ENCODE measurements around the gene RECK.
"Not testable (repeated sequence)": the region's sequence is repeated elsewhere in the genome, so short reads cannot be mapped to it uniquely, and the experiment has no call there.

The RECK gene

DNA sequence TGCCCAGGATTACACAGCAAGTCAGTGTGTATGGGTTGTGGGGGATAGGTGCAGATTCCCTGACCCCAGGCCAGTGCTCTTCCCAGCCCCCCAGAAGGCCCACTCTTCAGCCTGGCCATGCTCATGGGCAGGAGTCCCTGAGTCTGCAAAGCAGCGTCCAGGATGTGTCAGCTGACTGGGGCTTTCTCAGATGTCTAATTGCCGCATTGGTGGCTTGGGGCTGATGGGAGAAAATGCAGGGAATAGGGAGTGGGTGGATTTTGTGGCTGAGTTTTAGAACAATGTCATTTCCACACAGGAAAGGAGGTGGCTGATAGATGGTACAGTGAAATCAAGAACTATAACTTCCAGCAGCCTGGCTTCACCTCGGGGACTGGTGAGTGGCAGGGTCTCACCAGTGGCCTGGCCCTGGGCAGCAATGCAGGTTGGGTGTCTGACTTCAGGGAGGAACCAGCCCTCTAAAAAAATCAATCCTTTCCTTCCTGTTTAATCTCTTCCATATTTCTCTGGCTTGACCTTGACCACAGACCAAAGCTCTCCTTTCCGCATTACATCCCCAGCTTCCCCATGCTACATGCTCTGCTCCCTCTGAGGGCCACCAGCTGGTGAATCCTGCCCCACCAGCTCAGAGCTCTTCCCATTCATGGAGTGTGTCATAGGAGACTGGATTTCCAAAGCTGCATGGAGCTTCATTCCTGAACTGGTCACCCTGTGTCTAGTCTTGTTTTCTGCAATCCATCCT is 114.0 kb downstream of the RECK start:
- TF ChIP-seq ZNF274 (IDR thresholded peaks at IDR 0.05; ENCODE audit: low read depth, low read length), result no peak
- no peak overlapping the region for H3K4me3 ChIP-seq (ENCODE audit: low read length)

DNA sequence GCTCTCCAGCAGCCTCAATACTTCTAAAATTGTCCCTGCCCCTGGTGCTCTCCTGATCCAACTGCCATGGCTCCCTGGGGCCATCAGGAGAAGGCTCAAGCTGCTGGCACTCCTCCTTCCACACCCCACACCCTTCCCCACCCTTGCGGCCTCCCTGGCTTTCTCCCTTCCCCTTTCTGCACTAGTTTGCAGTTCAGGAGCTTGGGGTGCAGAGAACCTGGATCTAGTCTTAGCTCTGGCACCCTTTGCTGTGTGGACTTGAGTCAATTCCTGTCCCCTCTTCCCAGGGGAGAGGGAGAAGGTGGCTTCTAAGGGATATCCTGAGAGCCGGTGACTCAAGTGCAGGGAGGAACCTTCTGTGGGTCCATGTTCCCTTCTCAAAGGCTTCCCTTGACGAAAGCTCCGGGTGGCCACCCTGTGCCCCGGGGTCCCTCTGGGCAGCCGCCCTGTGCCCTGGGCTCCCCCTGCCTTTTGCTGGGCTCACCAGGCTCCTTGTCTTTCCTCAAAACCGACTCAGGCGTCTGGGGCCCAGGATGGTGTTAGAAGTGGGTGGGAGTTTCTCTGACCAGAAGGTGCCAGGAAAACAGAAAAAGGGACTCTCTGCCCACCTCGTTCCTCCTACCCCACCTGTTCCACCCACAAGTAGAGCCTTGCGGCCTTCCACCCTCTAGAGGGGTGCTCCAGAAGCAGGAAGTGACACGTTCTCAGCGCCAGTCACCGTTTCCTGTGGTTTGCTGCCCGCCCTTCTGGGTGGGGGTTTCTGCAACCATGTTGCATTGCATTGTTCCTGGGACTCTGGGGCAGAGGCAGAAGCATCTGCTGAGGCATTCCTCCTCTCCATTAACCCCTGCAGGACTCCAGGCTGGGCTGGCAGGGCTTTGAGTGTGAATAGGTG is 114.8 kb downstream of the RECK start:
- H3K4me3 ChIP-seq (ENCODE audit: low read length), result peak overlapping the region; percentile 12; the same call in 1 of the 2 replicates
- TF ChIP-seq ZNF274 (IDR thresholded peaks at IDR 0.05; ENCODE audit: low read depth, low read length), result no peak

DNA sequence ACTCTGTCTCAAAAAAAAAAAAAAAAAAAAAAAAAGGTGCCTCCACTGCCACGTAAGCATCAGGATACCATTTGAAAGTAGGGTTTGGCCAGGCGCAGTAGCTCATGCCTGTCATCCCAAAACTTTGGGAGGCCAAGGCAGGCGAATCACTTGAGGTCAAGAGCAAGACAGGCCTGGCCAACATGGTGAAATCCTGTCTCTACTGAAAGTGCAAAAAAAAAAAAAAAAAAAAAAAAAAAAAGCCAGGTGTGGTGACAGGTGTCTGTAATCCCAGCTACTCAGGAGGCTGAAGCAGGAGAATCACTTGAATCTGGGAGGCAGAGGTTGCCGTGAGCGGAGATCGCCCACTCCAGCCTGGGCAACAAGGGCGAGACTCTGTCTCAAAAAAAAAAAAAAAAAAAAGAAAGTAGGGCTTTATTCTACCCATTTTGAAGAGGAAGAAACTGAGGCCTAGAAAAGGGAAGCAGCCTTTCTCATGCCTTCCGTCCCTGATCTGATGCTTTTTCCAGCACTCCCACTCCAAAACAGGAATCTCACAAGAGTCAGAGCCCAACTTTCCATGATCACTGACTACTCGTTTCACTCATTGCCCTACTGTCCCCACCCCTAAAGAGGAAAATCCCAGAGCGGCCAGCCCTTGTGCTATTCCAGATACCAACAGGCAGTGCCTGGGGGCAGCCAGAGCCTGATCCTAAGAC is 116.2 kb downstream of the RECK start:
- TF ChIP-seq ZNF274 (IDR thresholded peaks at IDR 0.05; ENCODE audit: low read depth, low read length), result no peak
- no peak overlapping the region; the same call in 1 of the 2 replicates for H3K4me3 ChIP-seq (ENCODE audit: low read length)

DNA sequence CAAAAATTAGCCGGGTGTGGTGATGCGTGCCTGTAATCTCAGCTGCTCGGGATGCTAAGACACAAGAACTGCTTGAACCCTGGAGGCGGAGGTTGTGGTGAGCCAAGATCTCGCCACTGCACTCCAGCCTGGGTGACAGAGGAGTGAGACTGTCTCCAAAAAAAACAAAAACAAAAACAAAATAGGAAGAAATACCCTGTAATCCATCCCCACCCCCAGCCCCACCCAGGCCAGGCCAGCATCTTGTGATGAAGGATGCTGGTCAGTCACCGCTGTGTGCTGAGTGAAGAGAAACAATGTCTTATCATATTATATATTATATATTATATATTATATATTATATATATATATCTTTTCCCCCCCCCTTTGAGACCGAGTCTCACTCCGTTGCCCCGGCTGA is 117.0 kb downstream of the RECK start:
- no peak for TF ChIP-seq ZNF274 (IDR thresholded peaks at IDR 0.05; ENCODE audit: low read depth, low read length)

DNA sequence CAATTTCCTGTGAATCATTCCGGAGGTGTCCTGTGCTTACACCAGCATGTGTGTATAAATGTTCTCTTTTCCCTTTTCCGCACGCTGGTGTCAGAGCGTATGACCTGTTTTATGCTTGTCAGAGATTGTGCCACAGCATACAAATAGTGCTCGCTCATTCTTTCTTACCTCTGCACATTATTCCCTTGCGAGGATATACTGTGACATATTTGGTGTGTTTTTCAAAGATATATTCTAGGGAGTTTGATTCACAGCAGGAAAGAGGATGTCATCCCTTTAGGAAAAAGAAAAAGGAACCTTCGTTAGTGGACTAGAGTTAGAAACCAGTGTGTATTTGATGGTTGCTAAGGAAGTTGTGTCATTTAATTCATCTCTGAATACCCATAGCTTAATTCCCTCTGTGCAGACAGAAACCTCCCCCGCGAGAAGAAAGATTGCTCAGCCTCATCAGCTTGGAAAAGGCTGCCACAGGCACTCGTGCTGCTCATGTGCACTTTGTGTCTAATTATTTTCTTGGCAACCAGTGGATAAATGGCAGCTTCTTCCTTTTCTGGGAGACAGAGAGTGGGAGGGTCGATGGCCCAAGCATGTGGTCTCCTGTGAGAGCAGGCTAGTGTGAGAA is 117.7 kb downstream of the RECK start:
- no peak for TF ChIP-seq ZNF274 (IDR thresholded peaks at IDR 0.05; ENCODE audit: low read depth, low read length)
- no peak overlapping the region for H3K4me3 ChIP-seq (ENCODE audit: low read length)

More for the DNA sequence above, 117.0 kb downstream of the RECK start:
- H3K4me3 ChIP-seq (ENCODE audit: low read length), result no peak overlapping the region

DNA sequence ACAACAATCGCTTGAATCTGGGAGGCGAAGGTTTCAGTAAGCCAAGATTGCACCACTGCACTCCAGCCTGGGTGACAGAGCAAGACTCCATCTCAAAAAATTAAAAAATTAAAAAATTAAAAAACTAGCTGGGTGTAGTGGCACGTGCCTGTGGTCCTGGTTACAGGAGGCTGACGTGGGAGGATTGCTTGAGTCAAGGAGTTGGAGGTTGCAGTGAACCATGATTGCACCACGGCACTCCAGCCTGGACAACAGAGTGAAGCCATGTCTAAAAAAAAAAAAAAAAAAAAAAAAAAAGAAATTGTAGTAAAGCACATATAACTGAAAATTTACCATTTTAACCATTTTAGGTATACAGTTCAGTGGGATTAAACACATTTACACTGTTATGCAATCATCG is 119.4 kb downstream of the RECK start:
- H3K4me3 ChIP-seq (ENCODE audit: low read length), result no peak overlapping the region
- no peak for TF ChIP-seq ZNF274 (IDR thresholded peaks at IDR 0.05; ENCODE audit: low read depth, low read length)

DNA sequence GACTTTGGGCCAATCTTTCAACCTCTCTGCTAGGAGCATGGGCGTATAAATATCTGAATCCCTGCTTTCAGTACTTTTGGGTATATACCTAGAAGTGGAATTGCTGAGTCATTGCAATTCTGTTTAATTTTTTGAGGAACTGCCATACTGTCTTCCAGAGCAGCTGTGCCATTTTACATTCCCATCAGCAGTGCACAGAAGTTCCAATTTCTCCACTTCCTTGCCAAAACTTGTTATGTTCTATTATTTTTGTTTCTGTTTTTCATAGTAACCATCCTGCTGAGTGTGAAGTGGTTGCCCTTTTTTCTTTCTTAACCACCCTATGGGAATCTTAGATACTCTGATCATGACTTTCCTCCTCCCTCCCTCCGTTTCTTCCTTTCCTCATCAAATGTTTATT is 121.4 kb downstream of the RECK start:
- H3K4me3 ChIP-seq (ENCODE audit: low read length), result no peak overlapping the region
- no peak for TF ChIP-seq ZNF274 (IDR thresholded peaks at IDR 0.05; ENCODE audit: low read depth, low read length)

DNA sequence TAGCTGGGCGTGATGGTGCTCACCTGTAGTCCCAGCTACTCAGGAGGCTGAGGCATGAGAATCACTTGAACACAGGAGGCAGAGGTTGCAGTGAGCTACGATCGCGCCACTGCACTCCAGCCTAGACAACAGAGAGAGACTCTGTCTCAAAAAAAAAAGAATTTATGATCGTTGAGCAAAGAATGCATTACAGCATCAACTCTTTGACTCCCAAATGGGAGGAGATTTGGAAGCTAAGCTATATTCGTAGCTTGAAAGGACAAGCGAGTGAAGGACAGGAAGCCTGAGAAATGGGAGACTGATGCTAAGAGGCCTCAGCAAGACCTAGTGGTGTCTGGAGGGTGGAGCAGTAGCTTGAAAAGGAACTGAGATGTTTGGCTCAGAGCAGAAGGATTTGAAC is 122.2 kb downstream of the RECK start:
- TF ChIP-seq ZNF274 (IDR thresholded peaks at IDR 0.05; ENCODE audit: low read depth, low read length), result no peak

DNA sequence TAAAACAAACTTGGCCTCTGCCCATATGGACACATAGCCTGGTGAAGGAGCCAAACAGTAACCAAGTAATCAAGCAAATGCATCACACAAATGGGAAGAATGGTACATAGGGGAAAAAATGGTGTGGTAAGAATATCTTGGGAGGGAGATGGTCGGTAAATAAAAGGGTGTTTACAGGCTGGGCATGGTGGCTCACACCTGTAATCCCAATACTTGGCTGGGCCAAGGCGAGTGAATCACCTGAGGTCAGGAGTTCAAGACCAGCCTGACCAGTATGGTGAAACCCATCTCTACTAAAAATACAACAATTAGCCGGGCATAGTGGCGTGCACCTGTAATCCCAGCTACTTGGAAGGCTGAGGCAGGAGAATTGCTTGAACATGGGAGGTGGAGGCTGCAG is 122.8 kb downstream of the RECK start:
- H3K4me3 ChIP-seq (ENCODE audit: low read length), result not testable (repeated sequence)

More for the DNA sequence above, 122.2 kb downstream of the RECK start:
- no peak overlapping the region for H3K4me3 ChIP-seq (ENCODE audit: low read length)

DNA sequence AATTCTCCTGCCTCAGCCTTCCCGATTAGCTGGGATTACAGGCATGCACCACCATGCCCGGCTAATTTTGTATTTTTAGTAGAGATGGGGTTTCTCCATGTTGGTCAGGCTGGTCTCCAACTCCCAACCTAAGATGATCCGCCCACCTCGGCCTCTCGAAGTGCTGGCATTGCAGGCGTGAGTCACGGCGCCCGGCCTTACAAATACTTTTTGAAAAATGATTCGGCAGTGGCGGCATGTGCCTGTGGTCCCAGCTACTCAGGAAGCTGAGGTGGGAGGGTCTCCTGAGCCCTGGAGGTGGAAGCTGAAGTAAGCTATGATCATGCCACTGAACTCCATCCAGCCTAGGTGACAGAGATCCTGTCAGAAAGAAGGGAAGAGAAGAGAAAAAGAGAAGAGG is 123.4 kb downstream of the RECK start:
- not testable (repeated sequence) for H3K4me3 ChIP-seq (ENCODE audit: low read length)

DNA sequence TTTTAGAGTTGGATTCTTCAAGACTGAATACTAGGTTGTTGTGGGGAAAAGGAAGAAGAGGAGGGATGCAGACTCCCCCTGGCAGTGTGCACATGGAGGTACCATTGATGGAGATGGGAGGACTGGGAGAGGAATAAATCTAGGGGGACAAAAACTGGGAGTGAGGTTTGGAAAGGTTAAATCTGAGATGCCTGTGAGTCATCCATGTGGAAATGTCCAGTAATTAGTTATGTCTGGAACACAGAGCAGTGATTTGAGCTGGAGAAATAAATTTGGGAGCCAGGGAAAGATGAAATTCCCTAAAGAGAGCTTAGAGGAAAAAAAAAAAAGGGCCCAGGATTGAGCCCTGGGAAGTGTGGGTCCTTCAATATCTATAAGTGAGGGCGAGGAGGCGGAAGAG is 124.5 kb downstream of the RECK start:
- no peak overlapping the region for H3K4me3 ChIP-seq (ENCODE audit: low read length)
- no peak for TF ChIP-seq ZNF274 (IDR thresholded peaks at IDR 0.05; ENCODE audit: low read depth, low read length)

DNA sequence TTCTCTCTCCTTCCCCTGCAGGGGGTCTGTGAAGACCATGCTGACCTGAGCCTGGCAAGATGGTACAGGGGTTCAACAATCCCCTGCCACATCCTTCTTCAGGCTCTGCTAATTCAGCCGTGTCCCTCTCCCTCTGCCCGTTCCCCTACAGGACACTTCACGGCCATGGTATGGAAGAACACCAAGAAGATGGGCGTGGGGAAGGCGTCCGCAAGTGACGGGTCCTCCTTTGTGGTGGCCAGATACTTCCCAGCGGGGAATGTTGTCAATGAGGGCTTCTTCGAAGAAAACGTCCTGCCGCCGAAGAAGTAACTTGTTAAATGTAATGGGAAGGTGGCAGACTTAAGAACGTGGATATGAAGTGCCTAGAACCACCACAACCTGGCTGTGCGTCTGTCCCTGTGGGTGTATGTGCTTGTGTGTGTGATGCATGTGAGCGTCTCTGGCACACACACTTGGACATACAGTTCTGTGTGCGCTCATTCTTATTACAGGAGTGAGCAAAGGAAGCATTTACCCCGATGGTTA is 125.6 kb downstream of the RECK start:
- no peak for TF ChIP-seq ZNF274 (IDR thresholded peaks at IDR 0.05; ENCODE audit: low read depth, low read length)
- no peak overlapping the region for H3K4me3 ChIP-seq (ENCODE audit: low read length)

DNA sequence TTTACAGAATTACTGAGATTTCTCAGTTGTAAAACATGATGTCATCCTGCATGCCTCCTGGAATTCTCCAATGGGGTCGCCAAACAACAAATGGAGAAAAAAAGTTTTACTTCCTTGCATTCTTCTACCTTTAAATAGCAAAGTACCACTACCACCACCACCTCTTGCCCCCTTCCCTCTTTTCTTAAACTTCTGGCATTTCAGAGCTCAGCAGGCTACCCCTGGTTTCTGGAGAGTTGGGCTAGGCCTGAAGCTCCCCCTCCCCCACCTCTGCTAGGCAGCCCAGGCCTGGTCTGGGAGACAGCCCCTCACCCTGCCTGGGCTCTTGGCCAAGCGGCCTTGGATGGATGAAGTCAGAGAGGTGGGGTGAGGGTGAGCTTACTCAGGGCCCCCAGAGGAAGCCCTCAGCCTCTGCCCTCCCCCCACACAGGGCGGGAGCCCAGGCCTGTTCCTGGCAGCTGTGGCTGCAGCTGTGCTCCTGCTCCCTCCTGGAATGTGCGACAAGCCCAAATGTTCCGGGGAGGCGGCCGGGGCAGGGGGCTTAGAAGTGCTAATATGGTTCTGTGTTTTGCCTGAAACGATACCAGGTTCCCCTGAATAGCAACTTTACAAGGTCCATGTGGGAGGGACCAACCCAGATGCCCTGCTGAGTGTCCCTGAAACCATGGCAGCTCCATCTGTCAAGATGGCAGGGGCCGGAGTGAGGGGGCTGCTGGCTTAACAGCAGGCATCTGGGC is 126.5 kb downstream of the RECK start:
- TF ChIP-seq ZNF274 (IDR thresholded peaks at IDR 0.05; ENCODE audit: low read depth, low read length), result no peak
- H3K4me3 ChIP-seq (ENCODE audit: low read length), result no peak overlapping the region
